HepG2 (cell line): Measurements from ENCODE around the gene ZNF853. TPM values are rescaled to one million over a fixed set of nuclear protein-coding genes. Genes with fewer than 3 reads are reported as not detected.

Source experiments
- BCL6 ChIP-seq: IDR thresholded peaks from 2 replicates; pipeline ENCODE4 v1.6.1; 2016; ENCODE audit warnings: missing genetic modification reagents, missing compliant biosample characterization
- BORCS8-MEF2B ChIP-seq: sonication (generic); formaldehyde crosslinking; IDR thresholded peaks from 2 replicates; pipeline ENCODE4 v1.8.0; 2022; ENCODE audit warnings: mild to moderate bottlenecking, missing genetic modification reagents
- CERS6 ChIP-seq: sonication (generic); formaldehyde crosslinking; IDR thresholded peaks from 2 replicates; pipeline ENCODE4 v1.5.0; 2020; ENCODE audit warnings: missing genetic modification reagents
- CREB3 ChIP-seq: sonication (generic); formaldehyde crosslinking; IDR thresholded peaks from 2 replicates; pipeline ENCODE4 v1.5.0; 2020; ENCODE audit warnings: missing genetic modification reagents
- FOXO1 ChIP-seq: sonication (generic); formaldehyde crosslinking; IDR thresholded peaks from 2 replicates; pipeline ENCODE4 v1.4.0; 2020; ENCODE audit warnings: missing genetic modification reagents
- HMG20A ChIP-seq: IDR thresholded peaks from 2 replicates; pipeline ENCODE4 v1.6.1; 2016; ENCODE audit warnings: borderline replicate concordance
- HNRNPLL ChIP-seq: fragments of 200-400 bp; formaldehyde crosslinking; IDR thresholded peaks from 2 replicates; pipeline ENCODE4 v1.6.1; 2017; ENCODE audit warnings: mild to moderate bottlenecking, low read depth, low read length; ENCODE audit not compliant: poor library complexity, severe bottlenecking
- HOMEZ ChIP-seq: IDR thresholded peaks from 2 replicates; pipeline ENCODE4 v1.6.1; 2016; ENCODE audit warnings: low read depth
- KLF16 ChIP-seq, 2 experiments: sonication (generic) in 1 of 2; formaldehyde crosslinking in 1 of 2; IDR thresholded peaks; 2 replicates each; pipeline versions ENCODE4 v1.6.1 to v1.8.0; 2016 to 2023; ENCODE audit warnings: missing genetic modification reagents in 2 of 2, missing compliant biosample characterization in 1 of 2
- MED1 ChIP-seq: sonication (generic); formaldehyde crosslinking; IDR thresholded peaks from 2 replicates; pipeline ENCODE4 v1.4.0; 2020; ENCODE audit warnings: missing genetic modification reagents
- MEIS1 ChIP-seq: sonication (generic); formaldehyde crosslinking; IDR thresholded peaks from 2 replicates; pipeline ENCODE4 v1.9.0; 2021; ENCODE audit warnings: mild to moderate bottlenecking, missing genetic modification reagents, moderate library complexity, borderline replicate concordance
- NBN ChIP-seq: fragments of 450-650 bp; conservative IDR thresholded peaks from 2 replicates; pipeline ENCODE4 v1.6.1; 2017
- POLR2AphosphoS5 ChIP-seq: IDR thresholded peaks from 2 replicates; pipeline ENCODE4 v1.6.1; 2012; ENCODE audit warnings: low read depth, low read length
- PRMT3 ChIP-seq: sonication (generic); formaldehyde crosslinking; IDR thresholded peaks from 2 replicates; pipeline ENCODE4 v1.8.1; 2022; ENCODE audit warnings: low read depth, mild to moderate bottlenecking, moderate library complexity, missing genetic modification reagents, borderline replicate concordance
- RXRB ChIP-seq: IDR thresholded peaks from 2 replicates; pipeline ENCODE4 v1.6.1; 2016; ENCODE audit warnings: borderline replicate concordance, missing genetic modification reagents, missing compliant biosample characterization
- SP1 ChIP-seq, 2 experiments: fragments of 450-650 bp in 1 of 2; sonication (generic) in 1 of 2; formaldehyde crosslinking in 1 of 2; IDR thresholded peaks; 2 replicates each; pipeline versions ENCODE4 v1.4.0 to v1.6.1; 2016 to 2020; ENCODE audit warnings: missing genetic modification reagents in 1 of 2
- TBL1XR1 ChIP-seq: fragments of 150-350 bp; IDR thresholded peaks from 2 replicates; pipeline ENCODE4 v1.6.1; 2014; ENCODE audit warnings: borderline replicate concordance, low read length; ENCODE audit not compliant: partially characterized antibody
- THYN1 ChIP-seq: sonication (generic); formaldehyde crosslinking; IDR thresholded peaks from 2 replicates; pipeline ENCODE4 v1.8.1; 2023; ENCODE audit warnings: low read depth, mild to moderate bottlenecking, moderate library complexity, missing genetic modification reagents, borderline replicate concordance
- ZFP82 ChIP-seq: sonication (generic); formaldehyde crosslinking; IDR thresholded peaks from 2 replicates; pipeline ENCODE4 v1.5.1; 2020; ENCODE audit warnings: mild to moderate bottlenecking, missing genetic modification reagents, borderline replicate concordance
- ZNF121 ChIP-seq: sonication (generic); formaldehyde crosslinking; IDR thresholded peaks from 2 replicates; pipeline ENCODE4 v1.5.0; 2020; ENCODE audit warnings: mild to moderate bottlenecking, missing genetic modification reagents
- ZNF143 ChIP-seq: sonication (generic); formaldehyde crosslinking; IDR thresholded peaks from 2 replicates; pipeline ENCODE4 v1.4.0; 2020; ENCODE audit warnings: missing genetic modification reagents
- ZNF329 ChIP-seq: sonication (generic); formaldehyde crosslinking; IDR thresholded peaks from 2 replicates; pipeline ENCODE4 v1.9.0; 2021; ENCODE audit warnings: low read depth, mild to moderate bottlenecking, missing genetic modification reagents
- ZNF674 ChIP-seq: sonication (generic); formaldehyde crosslinking; IDR thresholded peaks from 2 replicates; pipeline ENCODE4 v1.5.0; 2020; ENCODE audit warnings: low read depth, mild to moderate bottlenecking, missing genetic modification reagents
- ZNF737 ChIP-seq: sonication (generic); formaldehyde crosslinking; IDR thresholded peaks from 2 replicates; pipeline ENCODE4 v1.5.0; 2020; ENCODE audit warnings: missing genetic modification reagents, mild to moderate bottlenecking, borderline replicate concordance
- ZNF773 ChIP-seq: sonication (generic); formaldehyde crosslinking; IDR thresholded peaks from 2 replicates; pipeline ENCODE4 v1.4.0; 2020; ENCODE audit warnings: missing genetic modification reagents, borderline replicate concordance
- polyA plus RNA-seq, 8 experiments: library from polyadenylated mRNA; depleted of rRNA in 3 of 8; stranded (reverse) in 7 of 8; unstranded in 1 of 8; fragments of >200 nt; fragmentation: Illumina TruSeq in 4 of 8; extraction: Trizol in 4 of 8; gene quantifications; 2 replicates each; pipeline versions ENCODE4 v1.2.1 to v1.2.3, GENCODE V29; 2011 to 2016; ENCODE audit warnings: low read depth in 4 of 8, missing spikeins in 1 of 8, mixed read lengths in 1 of 8; ENCODE audit not compliant: insufficient read depth in 1 of 8
- total RNA-seq, 5 experiments: library from RNA; depleted of rRNA; stranded (reverse); fragments of >200 nt; fragmentation: Illumina TruSeq; extraction: Trizol; gene quantifications; 2 replicates each; pipeline ENCODE4 v1.2.3, GENCODE V29; 2016; ENCODE audit warnings: low read depth in 1 of 5
- TF ChIP-seq, protein P1 (sequence below): sonication (generic); formaldehyde crosslinking; IDR thresholded peaks from 2 replicates; pipeline ENCODE4 v1.4.0; 2020; ENCODE audit warnings: mild to moderate bottlenecking, missing genetic modification reagents

Gene ZNF853
- total and polyA plus RNA-seq, 2 of the 13 experiments (the other 11 are each of a cell fraction or from before 2014, with no cell fraction given): 2.1 to 6.2 TPM

GRCh38 chr7:6589829-6590644 lies 25.4 kb upstream of the ZNF853 start, which contains the start of gene INTS15 (continued):
- TF ChIP-seq HOMEZ (CRISPR knock-in tag) (no peak), CERS6 (CRISPR knock-in tag) (no peak), TBL1XR1 (no peak), RXRB (CRISPR knock-in tag) (no peak), HNRNPLL (no peak), THYN1 (CRISPR knock-in tag) (no peak), MEIS1 (CRISPR knock-in tag) (peak; percentile 31; the same call in 1 of the 2 replicates), POLR2AphosphoS5 (peak; percentile 54; the same call in 1 of the 2 replicates), ZFP82 (no peak), CREB3 (CRISPR knock-in tag) (no peak), ZNF737 (0 out of 2 replicates have a peak, but pooled peaks have one; percentile 66), PRMT3 (CRISPR knock-in tag) (0 out of 2 replicates have a peak, but pooled peaks have one; percentile 29), SP1 (IDR thresholded peaks at IDR 0.05) (no peak), SP1 (CRISPR knock-in tag; IDR thresholded peaks at IDR 0.05) (no peak), FOXO1 (CRISPR knock-in tag) (no peak), KLF16 (CRISPR knock-in tag; IDR thresholded peaks at IDR 0.05) (peak in 1 of 2 experiments; percentile 66; a peak in 1 of 4 replicates), MED1 (CRISPR knock-in tag) (peak; percentile 33), ZNF773 (CRISPR knock-in tag) (no peak), BCL6 (CRISPR knock-in tag) (no peak), ZNF674 (0 out of 2 replicates have a peak, but pooled peaks have one; percentile 76), ZNF121 (CRISPR knock-in tag) (no peak), HMG20A (no peak), BORCS8-MEF2B (no peak; the same call in none of the 2 replicates), NBN (no peak), ZNF329 (CRISPR knock-in tag) (no peak), ZNF143 (CRISPR knock-in tag) (no peak)
- TF ChIP-seq, protein P1, sequence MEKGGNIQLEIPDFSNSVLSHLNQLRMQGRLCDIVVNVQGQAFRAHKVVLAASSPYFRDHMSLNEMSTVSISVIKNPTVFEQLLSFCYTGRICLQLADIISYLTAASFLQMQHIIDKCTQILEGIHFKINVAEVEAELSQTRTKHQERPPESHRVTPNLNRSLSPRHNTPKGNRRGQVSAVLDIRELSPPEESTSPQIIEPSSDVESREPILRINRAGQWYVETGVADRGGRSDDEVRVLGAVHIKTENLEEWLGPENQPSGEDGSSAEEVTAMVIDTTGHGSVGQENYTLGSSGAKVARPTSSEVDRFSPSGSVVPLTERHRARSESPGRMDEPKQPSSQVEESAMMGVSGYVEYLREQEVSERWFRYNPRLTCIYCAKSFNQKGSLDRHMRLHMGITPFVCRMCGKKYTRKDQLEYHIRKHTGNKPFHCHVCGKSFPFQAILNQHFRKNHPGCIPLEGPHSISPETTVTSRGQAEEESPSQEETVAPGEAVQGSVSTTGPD (CRISPR knock-in tag): no peak
